ENCODE measurements around the gene PIP4K2A.
"Not testable (repeated sequence)": the region's sequence is repeated elsewhere in the genome, so short reads cannot be mapped to it uniquely, and the experiment has no call there.

Gene PIP4K2A

GRCh38 chr10:22718659-22719058, 4.3 kb upstream of the PIP4K2A start:
- not testable (repeated sequence) for FAIRE-seq

- no peak for FAIRE-seq
Measured at GRCh38 chr10:22717728-22718127, 3.4 kb upstream of the PIP4K2A start.

- FAIRE-seq, result no peak
Measured at GRCh38 chr10:22716943-22717342, 2.6 kb upstream of the PIP4K2A start.

DNA sequence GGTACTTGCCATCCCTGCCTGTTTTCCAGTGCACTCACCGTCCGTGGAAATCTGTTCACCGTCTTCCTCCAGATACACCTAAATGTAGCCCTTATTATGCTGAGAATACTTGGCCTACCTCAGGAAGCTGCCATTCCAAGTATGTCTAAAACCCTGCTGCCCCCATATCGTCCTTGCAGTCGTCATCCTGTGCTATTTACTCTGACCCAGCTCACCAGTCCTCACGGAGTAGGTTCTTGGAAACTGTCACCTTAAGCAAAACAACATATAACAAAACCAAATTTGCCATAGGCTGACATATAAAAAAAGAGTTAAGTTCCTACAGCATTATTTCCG, 880 bp upstream of the PIP4K2A start:
- no peak for FAIRE-seq

DNA sequence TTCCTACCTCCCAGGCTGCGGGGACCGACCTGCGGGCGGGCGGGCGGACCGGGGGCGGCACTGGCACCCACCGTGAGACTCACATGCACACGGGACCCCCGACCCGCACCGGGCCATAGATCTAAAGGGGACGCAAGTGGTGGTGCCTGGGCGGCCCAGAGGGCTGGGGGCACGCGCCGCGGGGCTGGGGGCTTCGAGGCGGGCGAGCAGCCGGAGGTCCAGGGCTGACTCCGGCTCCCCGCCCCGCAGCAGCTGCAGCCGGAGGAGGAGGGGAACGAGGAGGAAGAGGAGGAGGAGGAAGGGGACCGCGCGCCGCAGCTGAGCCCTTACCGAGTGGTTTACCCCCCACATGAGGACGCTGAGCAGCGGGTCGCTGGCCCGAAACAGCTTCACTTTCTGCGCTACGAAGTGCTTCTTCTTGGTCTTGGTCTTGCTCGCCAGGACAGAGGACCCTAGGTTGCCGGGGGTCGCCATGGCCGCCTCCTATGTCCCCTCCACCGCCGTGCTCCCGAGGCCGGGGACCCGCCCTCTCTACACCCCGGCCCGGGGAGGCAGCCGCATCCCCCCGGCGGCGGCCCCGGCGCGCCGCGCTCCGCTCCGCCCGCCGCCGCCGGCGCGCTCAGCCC, 412 bp downstream of the PIP4K2A start:
- FAIRE-seq, result no peak

DNA sequence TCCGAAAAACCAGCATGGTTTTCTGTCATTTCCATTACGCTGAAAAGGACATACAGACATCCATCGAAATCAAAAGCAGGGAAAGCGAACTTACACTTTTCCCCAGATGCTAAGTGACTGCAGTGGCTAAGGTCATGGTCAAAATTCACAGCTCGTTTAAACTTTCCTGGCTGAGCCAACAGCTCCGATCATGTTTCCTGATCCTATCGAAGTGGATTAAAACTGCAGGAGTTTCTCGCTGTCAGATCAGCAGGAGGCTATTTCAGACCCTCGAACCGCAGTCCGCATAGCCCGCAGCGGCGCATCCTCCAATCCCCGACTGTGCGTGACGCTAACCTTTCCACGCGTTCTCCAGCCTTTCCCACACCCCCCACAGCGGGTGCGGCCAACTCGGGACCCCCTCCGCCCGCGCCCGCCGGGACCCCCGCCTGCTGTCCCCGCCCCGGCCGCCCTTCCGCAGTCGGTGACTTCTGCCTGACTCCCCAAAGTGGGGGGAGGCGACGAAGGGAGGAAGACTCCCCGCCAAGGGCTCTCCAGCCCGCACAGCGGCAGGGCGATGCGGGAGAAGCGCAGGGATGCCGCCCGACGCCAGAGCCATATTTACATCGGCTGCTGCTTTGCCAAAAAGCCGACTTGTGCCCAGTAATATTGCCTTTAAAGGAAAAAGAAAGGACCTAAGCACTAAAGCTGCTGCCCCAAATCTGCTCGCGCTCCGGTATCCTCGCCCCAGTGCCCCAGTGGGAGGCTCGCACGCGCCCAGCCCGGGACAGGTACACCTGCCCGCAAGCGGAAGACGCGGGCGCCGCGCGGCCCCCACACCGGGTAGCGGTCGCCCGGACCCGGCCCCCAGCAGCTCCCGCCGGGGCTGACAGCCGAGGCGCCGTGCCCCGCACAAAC, 1.2 kb downstream of the PIP4K2A start:
- FAIRE-seq, result no peak

- no peak for FAIRE-seq
Measured at GRCh38 chr10:22712211-22712955, 2.0 kb downstream of the PIP4K2A start.

- FAIRE-seq, result no peak
Measured at GRCh38 chr10:22711373-22711772, 3.0 kb downstream of the PIP4K2A start.

DNA sequence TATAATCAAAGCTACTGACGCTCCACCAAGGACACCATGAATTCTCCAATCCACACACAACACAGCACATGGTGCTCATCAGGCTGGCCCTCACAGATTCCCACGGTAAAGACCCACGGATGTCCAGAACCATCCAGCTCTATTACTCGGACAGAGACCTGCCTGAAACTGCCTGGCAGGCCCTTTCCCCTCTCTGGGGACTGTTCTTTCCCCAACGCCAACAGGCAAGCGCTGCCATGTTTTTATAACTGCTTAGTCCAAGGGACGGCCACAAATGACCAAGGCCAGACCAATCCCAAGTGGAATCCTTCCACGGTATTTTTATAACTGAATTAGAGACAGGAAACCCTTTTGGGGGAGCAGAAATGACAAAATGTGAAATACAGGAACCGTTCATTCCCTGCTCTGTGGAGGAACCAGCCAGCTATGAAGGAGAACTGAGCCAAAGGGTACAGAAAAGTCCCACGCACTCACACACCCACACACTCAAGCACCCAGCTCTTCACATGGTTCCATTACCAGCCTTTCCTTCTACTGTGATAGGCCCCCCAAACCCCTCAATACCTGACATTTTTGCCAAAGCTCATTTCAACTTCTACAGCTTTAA, 4.1 kb downstream of the PIP4K2A start:
- FAIRE-seq, result no peak

DNA sequence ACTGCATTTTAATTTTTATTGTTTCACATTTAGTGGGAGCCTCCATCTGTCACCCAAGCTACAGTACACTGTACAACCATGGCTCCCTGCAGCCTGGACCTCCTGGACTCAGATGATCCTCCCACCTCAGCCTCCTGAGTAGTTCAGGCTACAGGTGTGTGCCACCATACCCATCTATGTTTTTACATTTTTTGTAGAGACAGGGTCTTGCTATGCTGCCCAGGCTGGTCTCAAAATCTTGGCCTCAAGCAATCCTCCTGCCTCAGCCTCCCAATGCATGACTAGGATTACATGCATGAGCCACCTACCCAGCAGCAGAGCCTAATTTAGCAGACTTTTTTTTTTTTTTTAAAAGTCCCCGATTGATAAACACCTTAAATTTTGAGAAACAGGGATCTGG, 5.6 kb downstream of the PIP4K2A start:
- FAIRE-seq, result no peak

DNA sequence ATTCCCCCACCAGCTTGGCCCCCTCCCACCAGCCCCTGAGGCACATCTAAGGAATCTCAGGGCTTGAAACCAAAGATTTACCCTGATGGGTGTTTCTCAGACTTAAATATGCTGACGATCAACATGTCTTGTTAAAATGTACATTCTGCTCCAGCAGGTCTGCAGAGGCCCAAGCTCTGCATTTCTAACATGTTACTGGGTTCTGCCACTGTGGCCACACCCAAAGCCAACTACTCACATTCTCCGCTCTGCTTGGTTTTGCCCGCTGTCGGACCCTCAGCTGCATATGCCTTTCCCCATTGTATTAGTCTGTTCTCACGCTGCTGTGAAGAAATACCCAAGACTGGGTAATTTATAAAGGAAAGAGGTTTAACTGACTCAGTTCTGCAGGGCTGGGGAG, 8.9 kb downstream of the PIP4K2A start:
- FAIRE-seq, result no peak

GRCh38 chr10:22704942-22705341, 9.4 kb downstream of the PIP4K2A start:
- no peak for FAIRE-seq

DNA sequence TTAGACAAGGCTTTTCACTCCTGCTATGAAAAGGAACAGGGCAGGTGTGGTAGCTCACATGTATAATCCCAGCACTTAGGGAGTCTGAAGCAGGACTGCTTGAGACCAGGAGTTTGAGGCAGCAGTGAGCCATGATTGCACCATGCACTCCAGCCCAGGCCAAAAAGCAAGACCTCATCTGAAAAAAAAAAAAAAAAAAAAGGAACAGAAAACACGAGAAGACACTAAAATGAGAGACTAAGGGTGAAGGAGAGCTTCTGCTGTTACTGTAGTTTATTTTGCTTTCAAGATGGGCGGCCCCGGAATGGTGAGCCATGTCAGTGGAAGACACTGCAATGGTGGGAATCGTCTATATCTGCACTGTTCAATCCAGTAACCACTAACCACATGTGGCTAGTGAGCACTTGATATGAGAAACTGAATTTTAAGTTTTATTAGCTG, 9.9 kb downstream of the PIP4K2A start:
- FAIRE-seq, result no peak

DNA sequence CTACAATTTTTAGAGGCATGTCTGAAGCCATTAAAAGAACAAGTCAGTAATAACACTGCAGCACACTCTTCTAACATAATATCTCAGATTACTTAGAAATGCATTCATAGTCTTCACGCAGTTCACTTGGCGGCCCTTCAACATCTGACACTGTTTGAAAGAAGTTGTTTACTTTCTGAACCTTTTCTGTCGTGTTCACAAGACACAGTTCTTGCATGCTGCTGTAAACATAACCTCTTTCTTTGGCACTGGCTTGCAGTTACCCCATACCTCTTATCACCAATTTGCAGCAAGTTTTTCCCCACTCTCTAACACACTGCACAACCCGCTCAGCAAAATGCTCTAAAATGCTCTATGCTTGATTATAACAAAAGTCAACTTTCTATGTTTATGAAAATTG, 12.0 kb downstream of the PIP4K2A start:
- FAIRE-seq, result no peak

GRCh38 chr10:22701132-22701826, 13.1 kb downstream of the PIP4K2A start:
- FAIRE-seq, result no peak

GRCh38 chr10:22700489-22700888, 13.9 kb downstream of the PIP4K2A start:
- FAIRE-seq, result no peak

DNA sequence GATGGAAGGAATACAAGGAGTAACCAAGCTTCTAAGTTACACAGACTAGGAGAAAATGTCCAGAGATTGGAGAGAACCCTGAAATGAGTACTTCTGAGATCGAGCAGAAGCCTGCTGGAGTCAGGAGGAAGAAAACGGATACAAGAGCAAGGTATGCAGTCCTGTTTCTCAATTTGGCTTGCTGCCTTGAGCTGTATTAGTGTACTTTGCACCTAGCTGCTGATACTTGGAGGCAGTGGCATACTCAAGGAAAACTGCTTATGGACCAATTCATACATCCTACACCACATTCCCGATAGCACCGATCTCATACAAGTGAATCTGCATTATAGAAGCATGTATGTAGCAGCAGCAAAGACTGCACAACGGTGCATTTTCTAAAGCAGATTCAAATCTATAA, 14.4 kb downstream of the PIP4K2A start:
- FAIRE-seq, result no peak

GRCh38 chr10:22698941-22699440, 15.4 kb downstream of the PIP4K2A start:
- no peak for FAIRE-seq

GRCh38 chr10:22697800-22698199, 16.6 kb downstream of the PIP4K2A start:
- no peak for FAIRE-seq

DNA sequence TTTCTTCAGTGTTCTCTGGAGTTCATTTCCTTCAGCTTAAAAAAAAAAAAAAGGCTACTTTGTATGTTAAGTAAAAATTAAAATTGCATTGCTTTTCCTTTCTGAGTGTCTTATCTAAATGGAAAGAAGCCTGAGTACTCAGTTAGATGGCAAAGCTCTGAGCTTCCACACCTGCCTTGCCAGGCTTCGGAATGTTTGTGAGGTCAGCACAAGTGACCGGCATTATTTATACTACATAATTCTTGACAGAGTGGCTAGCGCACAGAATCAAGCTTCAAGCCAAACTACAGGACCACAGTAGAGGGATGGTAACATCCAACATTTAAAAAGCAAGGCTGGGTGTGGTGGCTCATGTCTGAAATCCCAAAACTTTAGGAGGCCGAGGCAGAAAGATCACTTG, 17.3 kb downstream of the PIP4K2A start:
- no peak for FAIRE-seq

GRCh38 chr10:22693860-22694259, 20.5 kb downstream of the PIP4K2A start:
- FAIRE-seq, result no peak

GRCh38 chr10:22693371-22693784, 21.0 kb downstream of the PIP4K2A start:
- FAIRE-seq, result no peak

Measured in islet of Langerhans (tissue), 1 donor.